Osteocyte (in vitro differentiated cells): ENCODE measurements around the gene AOC2. TPM values are rescaled to one million over a fixed set of nuclear protein-coding genes. Genes with fewer than 3 reads are reported as not detected.

Source experiments
- DNase-seq: peaks from one replicate; pipeline ENCODE4 v3.0.0; 2021; ENCODE audit warnings: mixed read lengths; ENCODE audit not compliant: unreplicated experiment; ENCODE audit errors: extremely low spot score
- H3K27ac Mint-ChIP-seq: one replicate; pipeline ENCODE4 v1.8.0; 2021; ENCODE audit warnings: mild to moderate bottlenecking, mixed read lengths; ENCODE audit not compliant: unreplicated experiment
- H3K27me3 Mint-ChIP-seq: one replicate; pipeline ENCODE4 v1.8.0; 2021; ENCODE audit warnings: mixed read lengths; ENCODE audit not compliant: unreplicated experiment
- H3K36me3 Mint-ChIP-seq: one replicate; pipeline ENCODE4 v1.8.0; 2021; ENCODE audit warnings: mixed read lengths; ENCODE audit not compliant: unreplicated experiment
- H3K4me1 Mint-ChIP-seq: one replicate; pipeline ENCODE4 v1.8.0; 2021; ENCODE audit warnings: mixed read lengths; ENCODE audit not compliant: unreplicated experiment
- H3K4me3 Mint-ChIP-seq: one replicate; pipeline ENCODE4 v1.8.0; 2021; ENCODE audit warnings: mild to moderate bottlenecking, moderate library complexity, mixed read lengths; ENCODE audit not compliant: unreplicated experiment
- H3K9me3 Mint-ChIP-seq: one replicate; pipeline ENCODE4 v1.8.0; 2021; ENCODE audit warnings: mixed read lengths; ENCODE audit not compliant: unreplicated experiment
- total RNA-seq: library from RNA; stranded (reverse); gene quantifications from 2 replicates; pipeline ENCODE4 v1.2.1, GENCODE V29; 2021
- TF ChIP-seq, protein P1 (sequence below): fragments of 200-600 bp; sonication (generic); IDR thresholded peaks from 2 replicates; pipeline ENCODE4 v1.5.0; 2021; ENCODE audit warnings: antibody characterized with exemption, mild to moderate bottlenecking, moderate library complexity

Gene AOC2
- total RNA-seq, 1 donor from 2014 or later = 2.2 TPM

DNA sequence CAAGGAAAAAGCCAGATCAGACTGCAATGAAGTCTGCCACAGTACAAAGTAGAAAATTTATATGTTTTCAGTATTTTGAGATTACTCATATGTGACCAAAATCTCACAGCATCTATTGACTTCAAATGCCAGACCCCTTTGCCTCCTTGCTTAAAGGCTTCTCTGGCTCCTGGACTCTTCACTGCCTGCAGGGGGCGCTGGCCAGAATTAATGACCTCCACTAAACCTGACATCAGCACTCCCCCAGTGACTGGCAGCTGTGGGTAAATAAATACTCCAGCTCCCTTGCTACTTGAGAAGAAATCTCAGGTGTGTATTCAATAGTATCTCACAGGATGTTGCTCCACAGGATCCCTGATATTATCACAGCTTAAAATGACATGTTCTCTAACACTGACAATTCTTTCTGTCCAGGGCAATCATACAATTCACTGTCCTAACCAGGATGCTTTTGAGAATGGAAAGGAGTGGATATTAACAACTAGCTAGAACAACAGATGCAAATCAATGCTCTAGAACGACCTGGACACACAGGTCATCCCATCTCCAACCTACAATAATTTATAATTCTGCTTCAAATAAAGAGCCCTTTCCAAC lies 24.3 kb upstream of the AOC2 start:
- no peak overlapping the region for H3K4me3 Mint-ChIP-seq
- no peak for DNase-seq

DNA sequence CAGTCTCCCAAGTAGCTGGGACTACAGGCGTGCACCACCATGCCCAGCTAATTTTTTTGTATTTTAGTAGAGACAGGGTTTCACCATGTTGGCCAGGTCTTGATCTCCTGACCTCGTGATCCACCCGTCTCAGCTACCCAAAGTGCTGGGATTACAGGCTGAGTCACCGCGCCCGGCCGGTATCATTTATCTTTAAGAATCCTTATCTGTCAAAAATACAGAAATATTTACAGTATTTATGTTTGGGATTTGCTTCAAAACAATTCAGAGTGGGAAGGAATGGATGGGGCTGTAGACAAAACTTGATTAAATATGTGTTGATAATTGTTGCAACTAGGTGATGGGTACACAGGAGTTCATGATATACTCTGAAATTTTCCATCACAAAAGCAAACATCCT lies 23.2 kb upstream of the AOC2 start:
- TF ChIP-seq, protein P1, sequence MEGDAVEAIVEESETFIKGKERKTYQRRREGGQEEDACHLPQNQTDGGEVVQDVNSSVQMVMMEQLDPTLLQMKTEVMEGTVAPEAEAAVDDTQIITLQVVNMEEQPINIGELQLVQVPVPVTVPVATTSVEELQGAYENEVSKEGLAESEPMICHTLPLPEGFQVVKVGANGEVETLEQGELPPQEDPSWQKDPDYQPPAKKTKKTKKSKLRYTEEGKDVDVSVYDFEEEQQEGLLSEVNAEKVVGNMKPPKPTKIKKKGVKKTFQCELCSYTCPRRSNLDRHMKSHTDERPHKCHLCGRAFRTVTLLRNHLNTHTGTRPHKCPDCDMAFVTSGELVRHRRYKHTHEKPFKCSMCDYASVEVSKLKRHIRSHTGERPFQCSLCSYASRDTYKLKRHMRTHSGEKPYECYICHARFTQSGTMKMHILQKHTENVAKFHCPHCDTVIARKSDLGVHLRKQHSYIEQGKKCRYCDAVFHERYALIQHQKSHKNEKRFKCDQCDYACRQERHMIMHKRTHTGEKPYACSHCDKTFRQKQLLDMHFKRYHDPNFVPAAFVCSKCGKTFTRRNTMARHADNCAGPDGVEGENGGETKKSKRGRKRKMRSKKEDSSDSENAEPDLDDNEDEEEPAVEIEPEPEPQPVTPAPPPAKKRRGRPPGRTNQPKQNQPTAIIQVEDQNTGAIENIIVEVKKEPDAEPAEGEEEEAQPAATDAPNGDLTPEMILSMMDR = no peak
- peaks cover 16% of the 10 kb centered on the region for H3K4me1 Mint-ChIP-seq

More for the DNA sequence above, 24.3 kb upstream of the AOC2 start:
- Mint-ChIP-seq H3K36me3 (peaks cover 36% of the 10 kb centered on the region), H3K27me3 (no peaks in the 10 kb centered on the region), H3K27ac (no peak overlapping the region), H3K9me3 (no peaks in the 10 kb centered on the region), H3K4me1 (peaks cover 16% of the 10 kb centered on the region)
- TF ChIP-seq, protein P1 = peak; percentile 78

DNA sequence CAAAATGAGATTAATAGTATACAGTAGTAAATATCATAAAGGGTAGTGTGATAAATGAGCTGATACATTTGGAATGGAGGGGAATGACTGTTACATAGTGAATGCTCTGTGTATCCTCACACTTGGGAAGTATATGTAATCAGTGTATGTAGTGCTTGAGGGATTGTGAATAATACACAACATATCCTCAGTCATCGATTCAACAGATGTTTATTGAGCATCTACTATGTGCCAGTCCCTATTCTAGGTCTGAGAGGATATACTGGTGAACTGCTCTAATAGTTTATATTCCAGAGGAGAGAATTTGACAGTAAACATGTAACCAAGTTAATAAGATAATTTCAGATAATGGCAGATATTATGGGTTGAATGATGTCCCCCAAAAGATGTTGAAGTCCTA lies 16.9 kb upstream of the AOC2 start:
- TF ChIP-seq, protein P1 = no peak
- no peak for DNase-seq
- Mint-ChIP-seq H3K4me3 (no peak overlapping the region), H3K36me3 (no peaks in the 10 kb centered on the region), H3K27me3 (peaks cover 24% of the 10 kb centered on the region), H3K4me1 (peaks cover 16% of the 10 kb centered on the region), H3K9me3 (no peaks in the 10 kb centered on the region), H3K27ac (no peak overlapping the region)

More for the DNA sequence above, 23.2 kb upstream of the AOC2 start:
- Mint-ChIP-seq H3K27ac (no peak overlapping the region), H3K4me3 (no peak overlapping the region), H3K36me3 (peaks cover 30% of the 10 kb centered on the region), H3K27me3 (no peaks in the 10 kb centered on the region), H3K9me3 (no peaks in the 10 kb centered on the region)
- DNase-seq = no peak

DNA sequence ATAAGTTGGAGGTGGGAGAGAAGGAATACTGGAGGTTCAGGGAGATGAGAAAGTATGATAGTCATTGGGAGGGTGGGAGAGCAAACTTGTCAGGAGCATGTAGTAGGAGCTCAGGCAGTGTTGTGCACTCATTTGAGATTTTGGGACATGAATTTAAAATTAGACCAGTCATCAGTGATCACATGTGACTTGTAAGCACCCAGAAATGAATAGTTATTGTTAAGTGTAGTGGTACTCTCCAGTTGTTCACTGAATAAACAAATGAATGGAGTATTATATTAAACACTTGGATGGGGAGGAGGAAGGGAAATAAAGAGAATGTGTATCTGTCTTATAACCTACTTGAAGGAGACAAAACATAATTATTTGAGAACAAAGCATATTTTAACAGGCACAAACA lies 13.4 kb upstream of the AOC2 start:
- TF ChIP-seq, protein P1 = no peak
- Mint-ChIP-seq H3K9me3 (no peaks in the 10 kb centered on the region), H3K27me3 (peaks cover 24% of the 10 kb centered on the region), H3K4me3 (no peak overlapping the region), H3K36me3 (no peaks in the 10 kb centered on the region), H3K27ac (no peak overlapping the region), H3K4me1 (peaks cover 20% of the 10 kb centered on the region)
- DNase-seq = no peak

DNA sequence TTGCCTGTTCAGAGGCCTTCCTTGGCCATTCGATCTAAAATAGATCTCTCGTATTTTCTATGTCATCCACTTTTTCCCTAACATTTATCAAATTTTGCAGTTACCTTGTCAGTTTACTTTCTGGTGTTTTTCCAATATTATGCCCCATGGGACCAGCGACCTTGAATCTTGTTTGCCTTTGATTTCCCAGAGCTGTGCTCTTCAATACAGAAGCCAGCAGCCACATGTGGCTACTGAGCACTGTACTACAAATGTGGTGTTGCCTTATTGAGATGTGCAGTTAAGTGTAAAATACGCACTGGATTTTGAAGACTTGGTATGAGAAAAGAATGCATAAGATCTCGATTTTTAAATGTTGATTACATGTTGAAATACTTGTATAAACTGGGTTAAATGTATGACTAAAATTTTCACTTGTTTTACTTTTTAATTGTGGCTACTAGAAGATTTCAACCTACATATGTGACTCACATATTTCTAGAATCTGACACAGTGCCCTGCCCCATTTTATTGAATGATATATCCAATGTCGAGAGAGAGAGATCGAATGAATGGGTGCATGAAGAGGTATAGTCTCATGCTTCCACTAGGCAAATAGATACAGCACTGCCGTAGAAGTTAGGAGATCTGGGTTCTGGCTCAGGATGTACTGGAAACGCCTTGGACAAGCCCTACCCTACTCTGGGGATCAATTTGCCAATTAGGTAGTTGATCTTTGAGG lies 12.0 kb upstream of the AOC2 start:
- peaks cover 20% of the 10 kb centered on the region for H3K4me1 Mint-ChIP-seq
- no peak for DNase-seq
- H3K27ac Mint-ChIP-seq = peak overlapping the region; percentile 97
- H3K9me3 Mint-ChIP-seq = no peaks in the 10 kb centered on the region
- peaks cover 6% of the 10 kb centered on the region for H3K36me3 Mint-ChIP-seq
- TF ChIP-seq, protein P1 = no peak
- peaks cover 20% of the 10 kb centered on the region for H3K27me3 Mint-ChIP-seq
- peak overlapping the region; percentile 93 for H3K4me3 Mint-ChIP-seq
